NB4 (cell line): Measurements from ENCODE around the gene SLC34A2.

Experiments used
- MAX ChIP-seq: IDR thresholded peaks from 2 replicates; pipeline ENCODE4 v1.6.1; 2011; ENCODE audit warnings: low read depth, low read length
- MYC ChIP-seq: IDR thresholded peaks from 2 replicates; pipeline ENCODE4 v1.6.1; 2011; ENCODE audit warnings: low read depth, low read length
- POLR2A ChIP-seq: IDR thresholded peaks from 2 replicates; pipeline ENCODE4 v1.6.1; 2011; ENCODE audit warnings: mild to moderate bottlenecking; ENCODE audit not compliant: insufficient read length; ENCODE audit errors: extremely low read depth
- TF ChIP-seq, protein P1 (sequence below): IDR thresholded peaks from one replicate; pipeline ENCODE4 v1.5.1; 2012; ENCODE audit warnings: low read depth, low read length

DNA sequence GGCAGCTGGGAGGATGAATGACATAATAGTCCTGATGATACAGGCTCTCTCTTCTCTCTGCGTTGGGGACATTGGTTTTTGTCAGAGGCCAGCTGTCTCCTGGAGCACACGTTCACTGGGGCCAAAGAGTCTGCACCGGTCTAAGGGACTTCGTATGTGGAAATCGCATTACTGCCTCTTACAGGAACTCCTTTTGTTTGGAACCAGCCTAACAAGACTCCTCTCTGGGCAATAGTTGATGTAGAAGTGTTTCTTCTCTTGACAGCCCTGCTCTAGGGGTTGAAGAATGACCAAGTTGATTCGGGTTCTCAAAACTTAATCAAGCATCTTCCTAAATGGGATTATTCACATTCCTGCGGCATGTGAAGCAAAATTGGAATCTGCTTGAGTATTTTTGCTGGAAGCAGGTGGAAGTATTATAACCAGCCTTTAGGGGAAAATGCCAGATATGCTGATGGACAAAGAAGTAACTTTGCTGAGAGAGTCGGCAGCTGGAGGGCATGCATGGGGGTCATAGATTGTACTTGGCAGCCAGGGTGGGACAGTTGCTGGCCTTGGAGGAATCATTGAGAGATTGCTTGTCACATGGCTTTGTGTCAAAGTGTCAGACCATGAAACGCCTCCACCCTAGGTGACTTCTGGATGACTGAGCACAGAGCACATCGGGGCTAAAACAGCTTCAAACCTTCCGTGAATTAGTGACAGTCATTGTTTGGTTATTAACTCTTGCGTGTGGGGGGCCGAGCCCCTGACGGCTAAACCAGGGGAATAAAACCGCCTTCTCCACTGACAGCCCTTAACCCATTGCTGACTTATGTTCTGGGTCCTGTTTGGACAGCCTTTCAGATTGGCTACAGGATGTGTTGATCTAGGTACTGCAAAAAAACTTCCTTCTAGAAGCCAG, 34.4 kb upstream of the SLC34A2 start:
- TF ChIP-seq, protein P1, sequence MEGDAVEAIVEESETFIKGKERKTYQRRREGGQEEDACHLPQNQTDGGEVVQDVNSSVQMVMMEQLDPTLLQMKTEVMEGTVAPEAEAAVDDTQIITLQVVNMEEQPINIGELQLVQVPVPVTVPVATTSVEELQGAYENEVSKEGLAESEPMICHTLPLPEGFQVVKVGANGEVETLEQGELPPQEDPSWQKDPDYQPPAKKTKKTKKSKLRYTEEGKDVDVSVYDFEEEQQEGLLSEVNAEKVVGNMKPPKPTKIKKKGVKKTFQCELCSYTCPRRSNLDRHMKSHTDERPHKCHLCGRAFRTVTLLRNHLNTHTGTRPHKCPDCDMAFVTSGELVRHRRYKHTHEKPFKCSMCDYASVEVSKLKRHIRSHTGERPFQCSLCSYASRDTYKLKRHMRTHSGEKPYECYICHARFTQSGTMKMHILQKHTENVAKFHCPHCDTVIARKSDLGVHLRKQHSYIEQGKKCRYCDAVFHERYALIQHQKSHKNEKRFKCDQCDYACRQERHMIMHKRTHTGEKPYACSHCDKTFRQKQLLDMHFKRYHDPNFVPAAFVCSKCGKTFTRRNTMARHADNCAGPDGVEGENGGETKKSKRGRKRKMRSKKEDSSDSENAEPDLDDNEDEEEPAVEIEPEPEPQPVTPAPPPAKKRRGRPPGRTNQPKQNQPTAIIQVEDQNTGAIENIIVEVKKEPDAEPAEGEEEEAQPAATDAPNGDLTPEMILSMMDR = no peak
- TF ChIP-seq POLR2A (no peak), MYC (no peak), MAX (no peak)
